ENCODE measurements around the gene ATM. TPM values are rescaled to one million over a fixed set of nuclear protein-coding genes. Genes with fewer than 3 reads are reported as not detected.

The ATM gene
- total RNA-seq, 2 experiments from 2014 or later: 125 to 159 TPM

GRCh38 chr11:108368134-108368533 lies 145.3 kb downstream of the ATM start:
- TF ChIP-seq, protein P1, sequence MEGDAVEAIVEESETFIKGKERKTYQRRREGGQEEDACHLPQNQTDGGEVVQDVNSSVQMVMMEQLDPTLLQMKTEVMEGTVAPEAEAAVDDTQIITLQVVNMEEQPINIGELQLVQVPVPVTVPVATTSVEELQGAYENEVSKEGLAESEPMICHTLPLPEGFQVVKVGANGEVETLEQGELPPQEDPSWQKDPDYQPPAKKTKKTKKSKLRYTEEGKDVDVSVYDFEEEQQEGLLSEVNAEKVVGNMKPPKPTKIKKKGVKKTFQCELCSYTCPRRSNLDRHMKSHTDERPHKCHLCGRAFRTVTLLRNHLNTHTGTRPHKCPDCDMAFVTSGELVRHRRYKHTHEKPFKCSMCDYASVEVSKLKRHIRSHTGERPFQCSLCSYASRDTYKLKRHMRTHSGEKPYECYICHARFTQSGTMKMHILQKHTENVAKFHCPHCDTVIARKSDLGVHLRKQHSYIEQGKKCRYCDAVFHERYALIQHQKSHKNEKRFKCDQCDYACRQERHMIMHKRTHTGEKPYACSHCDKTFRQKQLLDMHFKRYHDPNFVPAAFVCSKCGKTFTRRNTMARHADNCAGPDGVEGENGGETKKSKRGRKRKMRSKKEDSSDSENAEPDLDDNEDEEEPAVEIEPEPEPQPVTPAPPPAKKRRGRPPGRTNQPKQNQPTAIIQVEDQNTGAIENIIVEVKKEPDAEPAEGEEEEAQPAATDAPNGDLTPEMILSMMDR (conservative IDR thresholded peaks at IDR 0.05; ENCODE audit: low read length): no peak
- no peak for TF ChIP-seq EZH2phosphoT487 (IDR thresholded peaks at IDR 0.05; ENCODE audit: borderline replicate concordance, low read depth, low read length)

DNA sequence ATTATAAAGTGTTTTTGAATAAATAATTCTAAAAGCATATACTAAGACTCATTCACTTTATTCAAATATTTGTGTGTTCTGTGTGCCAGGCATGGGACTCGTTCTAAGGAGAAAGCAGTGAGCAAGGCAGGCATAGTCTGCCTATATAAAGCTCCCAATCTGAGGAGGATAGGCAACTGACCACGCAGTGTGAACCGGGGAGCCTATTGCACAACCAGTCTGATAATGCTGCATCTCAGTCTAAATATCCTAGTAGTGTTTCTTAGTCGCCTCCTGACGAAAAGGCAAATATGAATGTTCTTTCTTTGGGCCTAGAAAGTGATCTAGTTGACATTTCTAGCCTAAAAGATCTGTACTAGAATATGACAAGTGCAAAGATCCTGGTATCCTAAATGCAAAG lies 146.2 kb downstream of the ATM start:
- ChIA-PET CTCF (ENCODE audit: unreplicated experiment) (no interaction called here), POLR2A (interaction anchor here (0.7 kb wide), 1 partner anchor 271 kb away, joined by 4 read pairs; no protein-coding TSS in a partner anchor)
- no peaks in the 10 kb centered on the region for H4K20me1 ChIP-seq (ENCODE audit: insufficient read depth, low read length)
- no peaks in the 10 kb centered on the region for H3K79me2 ChIP-seq (ENCODE audit: insufficient read depth, low read depth, low read length)
- H3K36me3 ChIP-seq (ENCODE audit: insufficient read depth, low read length): peaks cover 60% of the 10 kb centered on the region
- H3K9me3 ChIP-seq (ENCODE audit: low read length): no peaks in the 10 kb centered on the region
- DNase-seq (ENCODE audit: low spot score): no peak
- no TSS peak for BruUV-seq (replicated peaks)
- no peak overlapping the region for H2AFZ ChIP-seq (ENCODE audit: low read length)
- intact Hi-C loops (cut with micrococcal nuclease; ENCODE audit: unreplicated experiment): no loop called here
- no peak overlapping the region for H3K27ac ChIP-seq (ENCODE audit: low read depth, low read length, poor library complexity, severe bottlenecking)
- TF ChIP-seq EZH2phosphoT487 (IDR thresholded peaks at IDR 0.05; ENCODE audit: borderline replicate concordance, low read depth, low read length): no peak
- TF ChIP-seq, protein P1 (conservative IDR thresholded peaks at IDR 0.05; ENCODE audit: low read length): no peak
- no peak overlapping the region for H3K4me2 ChIP-seq (ENCODE audit: low read length)
- H3K4me3 ChIP-seq (ENCODE audit: low read depth, low read length, poor library complexity, severe bottlenecking): no peak overlapping the region
- H3K9me2 ChIP-seq (ENCODE audit: insufficient read depth, low read length): no peaks in the 10 kb centered on the region
- no peaks in the 10 kb centered on the region for H3K4me1 ChIP-seq (ENCODE audit: insufficient read depth, low read length, poor library complexity, severe bottlenecking)

More at GRCh38 chr11:108368134-108368533, 145.3 kb downstream of the ATM start:
- CTCF ChIA-PET (ENCODE audit: unreplicated experiment): no interaction called here
- BruUV-seq (replicated peaks): no TSS peak
- Histone ChIP-seq H3K4me3 (ENCODE audit: low read depth, low read length, poor library complexity, severe bottlenecking) (no peak overlapping the region), H2AFZ (ENCODE audit: low read length) (no peak overlapping the region), H3K4me2 (ENCODE audit: low read length) (no peak overlapping the region), H3K9me3 (ENCODE audit: low read length) (no peaks in the 10 kb centered on the region), H3K36me3 (ENCODE audit: insufficient read depth, low read length) (peaks cover 60% of the 10 kb centered on the region), H3K9me2 (ENCODE audit: insufficient read depth, low read length) (no peaks in the 10 kb centered on the region), H4K20me1 (ENCODE audit: insufficient read depth, low read length) (no peaks in the 10 kb centered on the region), H3K79me2 (ENCODE audit: insufficient read depth, low read depth, low read length) (no peaks in the 10 kb centered on the region), H3K27ac (ENCODE audit: low read depth, low read length, poor library complexity, severe bottlenecking) (no peak overlapping the region), H3K4me1 (ENCODE audit: insufficient read depth, low read length, poor library complexity, severe bottlenecking) (no peaks in the 10 kb centered on the region)
- DNase-seq (ENCODE audit: low spot score): no peak
- POLR2A ChIA-PET: interaction anchor here (0.7 kb wide), 2 partner anchors 270 to 562 kb away, joined by 3 to 4 read pairs; no protein-coding TSS in a partner anchor
- intact Hi-C loops (cut with micrococcal nuclease; ENCODE audit: unreplicated experiment): no loop called here

DNA sequence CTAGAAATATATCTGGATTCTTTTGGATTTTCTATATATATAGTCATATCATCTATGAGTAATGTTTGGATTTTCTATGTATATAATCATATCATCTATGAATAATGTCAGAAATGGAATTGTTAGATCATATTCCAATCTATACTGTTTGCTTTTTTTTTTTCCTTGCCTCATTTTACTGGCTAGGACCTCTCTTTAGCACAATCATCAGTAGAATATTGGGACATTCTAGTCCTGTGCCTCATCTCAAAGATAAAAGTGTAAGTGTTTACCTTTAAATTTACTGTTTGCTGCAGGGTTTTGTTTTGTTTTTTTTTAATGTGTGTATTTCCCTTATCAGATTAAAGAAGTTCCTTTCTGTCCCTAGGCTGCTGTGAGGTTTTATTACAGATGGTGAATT lies 147.4 kb downstream of the ATM start:
- no peaks in the 10 kb centered on the region for H3K9me2 ChIP-seq (ENCODE audit: insufficient read depth, low read length)
- no peaks in the 10 kb centered on the region for H3K9me3 ChIP-seq (ENCODE audit: low read length)
- DNase-seq (ENCODE audit: low spot score): no peak
- intact Hi-C loops (cut with micrococcal nuclease; ENCODE audit: unreplicated experiment): no loop called here
- H3K27ac ChIP-seq (ENCODE audit: low read depth, low read length, poor library complexity, severe bottlenecking): no peak overlapping the region
- H3K4me2 ChIP-seq (ENCODE audit: low read length): no peak overlapping the region
- TF ChIP-seq, protein P1 (conservative IDR thresholded peaks at IDR 0.05; ENCODE audit: low read length): no peak
- TF ChIP-seq EZH2phosphoT487 (IDR thresholded peaks at IDR 0.05; ENCODE audit: borderline replicate concordance, low read depth, low read length): no peak
- peaks cover 52% of the 10 kb centered on the region for H3K36me3 ChIP-seq (ENCODE audit: insufficient read depth, low read length)
- no peak overlapping the region for H3K4me3 ChIP-seq (ENCODE audit: low read depth, low read length, poor library complexity, severe bottlenecking)
- H3K79me2 ChIP-seq (ENCODE audit: insufficient read depth, low read depth, low read length): no peaks in the 10 kb centered on the region
- ChIA-PET CTCF (ENCODE audit: unreplicated experiment) (no interaction called here), POLR2A (no interaction called here)
- H3K4me1 ChIP-seq (ENCODE audit: insufficient read depth, low read length, poor library complexity, severe bottlenecking): no peaks in the 10 kb centered on the region
- BruUV-seq (replicated peaks): no TSS peak
- no peaks in the 10 kb centered on the region for H4K20me1 ChIP-seq (ENCODE audit: insufficient read depth, low read length)
- H2AFZ ChIP-seq (ENCODE audit: low read length): no peak overlapping the region

Measured in OCI-LY7 (cell line).